Body of pancreas (tissue), 4 donors: Measurements from ENCODE around the gene SAP130. TPM values are rescaled to one million over a fixed set of nuclear protein-coding genes. Genes with fewer than 3 reads are reported as not detected.

ENCODE experiments used
- ATAC-seq: fragments of 150-250 bp; one replicate; pipeline ENCODE4 v1.9.1; 2016
- DNase-seq, 4 donors: peaks; one replicate each; pipeline ENCODE4 v3.0.0-alpha.2; 2019
- H3K27ac ChIP-seq, 4 donors: fragments of 200-600 bp; sonication (generic); 1 replicate in 3 of 4; 2 replicates in 1 of 4; pipeline versions ENCODE4 v1.5.1 to v1.6.1; 2016 to 2019; ENCODE audit warnings: mild to moderate bottlenecking in 1 of 4, mixed read lengths in 1 of 4, moderate library complexity in 1 of 4
- H3K27me3 ChIP-seq, 2 donors: fragments of 200-600 bp; sonication (generic); one replicate each; pipeline ENCODE4 v1.6.0; 2016; ENCODE audit warnings: mild to moderate bottlenecking in 1 of 2
- H3K36me3 ChIP-seq, 2 donors: fragments of 200-600 bp; sonication (generic); replicated peaks in 1 of 2; 2 replicates each; pipeline ENCODE4 v1.5.1; 2016; ENCODE audit warnings: low read depth in 2 of 2; ENCODE audit not compliant: insufficient read depth in 1 of 2
- H3K4me1 ChIP-seq: fragments of 200-600 bp; sonication (generic); one replicate; pipeline ENCODE4 v1.6.0; 2016
- H3K4me3 ChIP-seq, 2 donors: fragments of 200-600 bp; sonication (generic); 1 replicate in 1 of 2; 2 replicates in 1 of 2; pipeline ENCODE4 v1.5.1; 2016 to 2019
- H3K9me3 ChIP-seq, 3 donors: fragments of 200-600 bp; sonication (generic); 1 replicate in 2 of 3; 2 replicates in 1 of 3; pipeline ENCODE4 v1.5.1; 2016
- POLR2A ChIP-seq, 3 donors: fragments of 450-650 bp; IDR thresholded peaks; one replicate each; pipeline ENCODE4 v1.6.1; 2016; ENCODE audit warnings: antibody characterized with exemption in 3 of 3, mild to moderate bottlenecking in 2 of 3
- WGBS, 2 donors: methylation state at CpG; one replicate each; pipeline ENCODE4 v1.1.5; 2017; 5-methylcytosine and 5-hydroxymethylcytosine counted together
- intact Hi-C: fragments of 100-400 bp; cut with DNase I; formaldehyde crosslinking; loops from one replicate; pipeline ENCODE4 v1.15.1; 2023
- small RNA-seq: library from RNA; depleted of rRNA; stranded (forward); fragments of <200 nt; gene quantifications from one replicate; pipeline ENCODE3, GENCODE V24; 2016
- total RNA-seq, 2 donors: library from RNA; depleted of rRNA; stranded (reverse); fragments of >200 nt; gene quantifications; one replicate each; pipeline ENCODE4 v1.1.0, GENCODE V29; 2016
- TF ChIP-seq, protein P1 (sequence below), 7 experiments: fragments of 450-650 bp in 4 of 7; fragments of 200-600 bp in 3 of 7; sonication (generic) in 3 of 7; IDR thresholded peaks; one replicate each; pipeline ENCODE4 v1.5.1; 2016 to 2019; ENCODE audit warnings: antibody characterized with exemption in 7 of 7

SAP130 gene
- total RNA-seq, 2 donors from 2014 or later, result 4.4 to 4.6 TPM

DNA sequence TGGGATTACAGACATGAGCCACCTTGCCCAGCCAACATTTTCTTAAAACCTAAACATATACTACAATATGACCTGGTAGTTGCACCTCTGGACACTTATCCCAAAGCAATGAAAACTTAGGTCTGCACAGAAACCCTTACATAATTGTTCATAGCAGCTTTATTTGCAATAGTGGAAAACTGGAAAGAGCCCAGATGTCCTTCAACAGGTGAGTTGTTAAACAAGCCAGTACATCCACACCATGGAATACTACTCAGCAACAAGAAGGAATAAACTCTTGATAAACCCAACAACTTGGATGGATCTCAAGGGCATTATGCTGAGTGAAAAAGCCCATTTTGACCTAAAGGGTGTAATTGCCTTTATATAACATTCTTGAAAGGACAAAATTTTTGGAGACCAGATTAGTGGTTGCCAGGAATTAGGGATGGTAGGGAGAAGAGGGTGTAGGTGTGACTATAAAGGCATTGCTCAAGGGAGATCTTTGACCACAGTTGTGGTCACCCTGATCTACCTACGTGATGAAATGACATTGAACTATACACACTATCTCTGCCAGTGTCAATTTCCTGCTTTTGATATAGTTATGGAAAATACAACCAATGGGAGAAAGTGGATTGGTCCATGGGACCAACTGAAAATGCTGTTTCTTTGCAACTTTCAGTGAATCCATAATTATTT, 130.2 kb downstream of the SAP130 start:
- Histone ChIP-seq H3K9me3 (no peaks in the 10 kb centered on the region), H3K4me1 (peaks cover 34% of the 10 kb centered on the region), H3K27me3 (no peaks in the 10 kb centered on the region), H3K27ac (peak overlapping the region in 1 of 4 donors; percentile 9), H3K4me3 (no peak overlapping the region), H3K36me3 (no peaks in the 10 kb centered on the region)
- TF ChIP-seq, protein P1, sequence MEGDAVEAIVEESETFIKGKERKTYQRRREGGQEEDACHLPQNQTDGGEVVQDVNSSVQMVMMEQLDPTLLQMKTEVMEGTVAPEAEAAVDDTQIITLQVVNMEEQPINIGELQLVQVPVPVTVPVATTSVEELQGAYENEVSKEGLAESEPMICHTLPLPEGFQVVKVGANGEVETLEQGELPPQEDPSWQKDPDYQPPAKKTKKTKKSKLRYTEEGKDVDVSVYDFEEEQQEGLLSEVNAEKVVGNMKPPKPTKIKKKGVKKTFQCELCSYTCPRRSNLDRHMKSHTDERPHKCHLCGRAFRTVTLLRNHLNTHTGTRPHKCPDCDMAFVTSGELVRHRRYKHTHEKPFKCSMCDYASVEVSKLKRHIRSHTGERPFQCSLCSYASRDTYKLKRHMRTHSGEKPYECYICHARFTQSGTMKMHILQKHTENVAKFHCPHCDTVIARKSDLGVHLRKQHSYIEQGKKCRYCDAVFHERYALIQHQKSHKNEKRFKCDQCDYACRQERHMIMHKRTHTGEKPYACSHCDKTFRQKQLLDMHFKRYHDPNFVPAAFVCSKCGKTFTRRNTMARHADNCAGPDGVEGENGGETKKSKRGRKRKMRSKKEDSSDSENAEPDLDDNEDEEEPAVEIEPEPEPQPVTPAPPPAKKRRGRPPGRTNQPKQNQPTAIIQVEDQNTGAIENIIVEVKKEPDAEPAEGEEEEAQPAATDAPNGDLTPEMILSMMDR (IDR thresholded peaks at IDR 0.05), result no peak
- TF ChIP-seq POLR2A (IDR thresholded peaks at IDR 0.05), result no peak
- intact Hi-C loops, result no loop called here
- ATAC-seq, result peak; percentile 73
- DNase-seq, result peak in 2 of 4 donors; percentile 36 to 44
- WGBS, 2 donors, result 18 to 32% methylated on average over 1 of the region's 1 CpG

GRCh38 chr2:127893494-127893893, 134.4 kb downstream of the SAP130 start:
- Histone ChIP-seq H3K27ac (no peak overlapping the region), H3K9me3 (no peaks in the 10 kb centered on the region)
- intact Hi-C loops, result no loop called here

DNA sequence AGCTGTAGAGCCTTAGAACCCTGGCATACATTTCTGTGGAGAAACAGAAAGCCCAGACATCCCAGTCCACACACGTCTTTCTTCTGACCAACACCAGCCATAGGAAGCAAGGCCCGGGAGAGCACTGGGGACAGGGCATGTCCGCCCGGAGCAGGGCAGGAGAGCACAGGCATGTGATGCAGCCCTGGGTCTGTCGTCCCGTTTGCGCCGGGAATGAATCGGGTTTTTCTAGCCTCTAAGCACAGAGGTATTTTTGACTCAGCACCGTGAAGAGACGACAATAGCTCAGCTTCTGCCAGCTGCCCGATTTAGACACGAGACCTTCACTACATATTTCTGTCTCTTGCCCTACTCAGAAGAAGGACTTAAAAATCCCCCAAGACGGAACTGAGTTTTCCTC, 134.8 kb downstream of the SAP130 start:
- DNase-seq, result no peak
- TF ChIP-seq, protein P1 (IDR thresholded peaks at IDR 0.05), result no peak
- no peak for TF ChIP-seq POLR2A (IDR thresholded peaks at IDR 0.05)
- 89 to 90% methylated on average over 14 of the region's 14 CpGs for WGBS, 2 donors
- no peaks in the 10 kb centered on the region for H3K9me3 ChIP-seq
- H3K36me3 ChIP-seq, result no peaks in the 10 kb centered on the region
- H3K27me3 ChIP-seq, result no peaks in the 10 kb centered on the region
- H3K4me3 ChIP-seq, result no peak overlapping the region
- H3K4me1 ChIP-seq, result peaks cover 32% of the 10 kb centered on the region
- no peak overlapping the region for H3K27ac ChIP-seq
- intact Hi-C loops, result no loop called here
- ATAC-seq, result no peak

More at GRCh38 chr2:127893494-127893893, 134.4 kb downstream of the SAP130 start:
- no peak for ATAC-seq
- no peak for DNase-seq
- H3K4me3 ChIP-seq, result no peak overlapping the region
- H3K27me3 ChIP-seq, result no peaks in the 10 kb centered on the region
- no peaks in the 10 kb centered on the region for H3K36me3 ChIP-seq
- H3K4me1 ChIP-seq, result peaks cover 32% of the 10 kb centered on the region
- WGBS, 2 donors, result 54 to 68% methylated on average over 5 of the region's 5 CpGs
- TF ChIP-seq, protein P1 (IDR thresholded peaks at IDR 0.05), result no peak
- TF ChIP-seq POLR2A (IDR thresholded peaks at IDR 0.05), result no peak

DNA sequence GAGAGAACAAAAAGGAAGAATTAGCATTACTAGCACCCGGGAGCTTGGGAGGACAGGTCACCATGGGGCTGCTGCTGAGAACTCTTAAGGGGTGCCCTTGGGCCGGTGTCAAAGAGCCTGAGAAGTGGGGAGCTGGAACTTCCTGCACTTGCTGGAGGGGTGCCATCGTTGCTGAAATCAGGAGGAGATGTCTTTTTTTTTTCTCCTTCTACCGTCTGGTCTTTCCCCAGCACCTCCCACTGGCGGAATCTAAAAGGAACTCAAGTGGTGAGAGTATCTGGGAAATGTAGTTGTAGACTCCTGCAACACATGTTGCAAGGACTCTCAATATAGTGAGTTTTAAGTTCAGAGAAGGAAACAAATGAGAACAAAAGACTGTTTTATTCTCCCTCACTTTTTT, 136.0 kb downstream of the SAP130 start:
- H3K4me3 ChIP-seq, result no peak overlapping the region

More for the DNA sequence above, 136.0 kb downstream of the SAP130 start:
- H3K27ac ChIP-seq, result peak overlapping the region in 1 of 4 donors; percentile 78
- peak; percentile 62 for ATAC-seq
- 32 to 58% methylated on average over 5 of the region's 5 CpGs for WGBS, 2 donors
- H3K9me3 ChIP-seq, result no peaks in the 10 kb centered on the region
- H3K36me3 ChIP-seq, result no peaks in the 10 kb centered on the region
- intact Hi-C loops, result no loop called here
- TF ChIP-seq, protein P1 (IDR thresholded peaks at IDR 0.05), result no peak
- no peak for TF ChIP-seq POLR2A (IDR thresholded peaks at IDR 0.05)
- peak in 3 of 4 donors; percentile 9 to 62 (median 57) for DNase-seq
- H3K27me3 ChIP-seq, result no peaks in the 10 kb centered on the region
- peaks cover 30% of the 10 kb centered on the region for H3K4me1 ChIP-seq

Small RNA genes within 50 kb of the gene (small RNA-seq; reads per million reads assigned to genes)
- gene AC012306.1 (not detected), gene AC108059.3 (not detected), gene RF00019 (not detected)

Other genes starting within 250 kb of the SAP130 start
- 10 to 100 TPM; 31.6 to 37.1 TPM for gene WDR33, start 216.9 kb downstream of the SAP130 start, total RNA-seq
- gene POLR2D, start 169.9 kb downstream of the SAP130 start, total RNA-seq, result 1 to 10 TPM; 4.6 to 7.5 TPM
- gene AMMECR1L, start 142.1 kb downstream of the SAP130 start, total RNA-seq, result 1 to 10 TPM; 6.2 to 9.2 TPM
- gene UGGT1, start 63.1 kb upstream of the SAP130 start, total RNA-seq, result 10 to 100 TPM; 38.2 to 42.0 TPM